Measurements from ENCODE around the gene IL4R. TPM values are rescaled to one million over a fixed set of nuclear protein-coding genes. Genes with fewer than 3 reads are reported as not detected.

The IL4R gene
- total RNA-seq, 1 donor from 2014 or later, result 34.5 TPM

DNA sequence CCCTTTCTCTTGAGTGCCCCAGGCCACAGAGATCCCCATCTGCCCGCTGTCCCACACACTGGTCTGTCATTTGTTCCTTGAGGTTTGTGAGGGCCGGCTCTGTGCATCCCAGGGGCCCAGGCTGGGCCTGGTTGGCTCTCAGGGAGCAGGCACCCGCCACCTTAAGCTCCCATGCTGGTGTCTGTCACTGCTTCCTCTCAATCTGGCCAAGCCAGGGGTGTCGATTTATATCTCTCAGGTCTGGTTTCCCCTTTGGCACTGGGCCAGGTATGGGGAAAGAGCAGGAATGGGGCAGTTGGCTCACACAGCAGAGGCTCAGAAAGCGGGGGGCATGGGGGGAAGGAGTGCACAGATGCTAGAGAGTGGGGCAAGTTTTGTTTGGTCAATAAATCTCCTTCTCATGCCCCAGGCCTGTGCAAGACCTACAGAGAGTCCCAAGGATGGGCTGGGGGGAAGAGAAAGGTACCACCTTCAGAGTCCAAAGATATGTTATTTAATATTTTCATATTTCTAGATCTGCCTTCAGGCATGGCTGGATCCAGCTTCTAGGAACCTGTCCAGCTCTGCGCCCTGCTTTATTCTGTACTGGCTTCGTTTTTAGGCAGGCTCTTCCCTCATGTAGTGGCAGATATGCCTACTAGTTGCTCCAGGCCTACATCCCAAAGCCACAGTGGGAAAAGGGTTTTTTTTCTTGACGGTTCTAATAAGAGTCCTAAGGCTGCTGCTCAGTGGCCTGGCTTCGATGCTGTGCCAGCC lies 34.3 kb downstream of the IL4R start:
- Mint-ChIP-seq H3K27me3 (ENCODE audit: unreplicated experiment) (no peaks in the 10 kb centered on the region), H3K9me3 (ENCODE audit: unreplicated experiment) (no peaks in the 10 kb centered on the region), H3K27ac (ENCODE audit: unreplicated experiment) (no peak overlapping the region), H3K4me1 (ENCODE audit: unreplicated experiment) (no peaks in the 10 kb centered on the region), H3K4me3 (ENCODE audit: unreplicated experiment) (no peak overlapping the region), H3K36me3 (ENCODE audit: unreplicated experiment) (peaks cover 43% of the 10 kb centered on the region)
- DNase-seq (ENCODE audit: extremely low spot score, unreplicated experiment), result no peak
- TF ChIP-seq, protein P1, sequence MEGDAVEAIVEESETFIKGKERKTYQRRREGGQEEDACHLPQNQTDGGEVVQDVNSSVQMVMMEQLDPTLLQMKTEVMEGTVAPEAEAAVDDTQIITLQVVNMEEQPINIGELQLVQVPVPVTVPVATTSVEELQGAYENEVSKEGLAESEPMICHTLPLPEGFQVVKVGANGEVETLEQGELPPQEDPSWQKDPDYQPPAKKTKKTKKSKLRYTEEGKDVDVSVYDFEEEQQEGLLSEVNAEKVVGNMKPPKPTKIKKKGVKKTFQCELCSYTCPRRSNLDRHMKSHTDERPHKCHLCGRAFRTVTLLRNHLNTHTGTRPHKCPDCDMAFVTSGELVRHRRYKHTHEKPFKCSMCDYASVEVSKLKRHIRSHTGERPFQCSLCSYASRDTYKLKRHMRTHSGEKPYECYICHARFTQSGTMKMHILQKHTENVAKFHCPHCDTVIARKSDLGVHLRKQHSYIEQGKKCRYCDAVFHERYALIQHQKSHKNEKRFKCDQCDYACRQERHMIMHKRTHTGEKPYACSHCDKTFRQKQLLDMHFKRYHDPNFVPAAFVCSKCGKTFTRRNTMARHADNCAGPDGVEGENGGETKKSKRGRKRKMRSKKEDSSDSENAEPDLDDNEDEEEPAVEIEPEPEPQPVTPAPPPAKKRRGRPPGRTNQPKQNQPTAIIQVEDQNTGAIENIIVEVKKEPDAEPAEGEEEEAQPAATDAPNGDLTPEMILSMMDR (IDR thresholded peaks at IDR 0.05), result no peak

DNA sequence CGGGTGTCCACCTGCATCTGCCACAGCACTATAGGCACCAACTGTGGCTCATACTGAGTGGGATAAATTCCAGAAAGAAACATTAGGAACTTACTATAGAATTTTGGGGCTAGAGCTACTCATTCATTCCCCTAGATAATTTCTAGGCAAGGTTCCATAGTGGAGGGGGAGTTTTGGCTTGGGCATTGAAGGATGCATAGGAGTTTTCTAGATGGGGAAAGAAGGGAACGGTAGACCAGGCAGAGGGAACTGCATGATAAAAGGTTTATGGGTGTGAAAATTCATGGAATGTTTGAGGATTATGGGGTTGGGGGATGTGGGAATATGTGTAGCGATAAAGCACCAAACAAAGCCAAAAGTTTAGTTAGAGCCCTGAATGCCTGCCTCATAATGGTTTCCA lies 35.5 kb downstream of the IL4R start:
- peaks cover 46% of the 10 kb centered on the region for H3K36me3 Mint-ChIP-seq (ENCODE audit: unreplicated experiment)
- DNase-seq (ENCODE audit: extremely low spot score, unreplicated experiment), result no peak
- H3K27ac Mint-ChIP-seq (ENCODE audit: unreplicated experiment), result no peak overlapping the region
- no peaks in the 10 kb centered on the region for H3K27me3 Mint-ChIP-seq (ENCODE audit: unreplicated experiment)
- H3K9me3 Mint-ChIP-seq (ENCODE audit: unreplicated experiment), result no peaks in the 10 kb centered on the region
- no peak overlapping the region for H3K4me3 Mint-ChIP-seq (ENCODE audit: unreplicated experiment)
- TF ChIP-seq, protein P1 (IDR thresholded peaks at IDR 0.05), result no peak
- no peaks in the 10 kb centered on the region for H3K4me1 Mint-ChIP-seq (ENCODE audit: unreplicated experiment)

DNA sequence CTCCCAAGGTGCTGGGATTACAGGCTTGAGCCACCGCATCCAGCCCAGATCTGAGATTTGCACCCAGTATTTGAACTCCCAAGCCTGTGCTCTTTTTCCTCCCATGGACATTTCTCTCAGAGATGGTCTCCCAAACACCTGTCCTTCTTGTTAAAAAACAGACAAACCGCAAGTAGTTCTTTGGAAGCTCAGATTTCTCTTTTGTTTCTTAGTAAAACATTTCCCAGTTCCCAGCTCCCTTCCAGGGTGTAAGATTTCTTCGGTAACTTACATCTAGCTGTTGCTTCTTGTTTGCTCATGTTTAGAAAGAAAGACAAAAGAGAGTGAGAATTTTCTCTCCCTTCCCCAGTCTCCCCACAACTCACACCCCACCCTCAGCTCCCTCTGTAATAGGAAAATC lies 36.2 kb downstream of the IL4R start:
- no peaks in the 10 kb centered on the region for H3K27me3 Mint-ChIP-seq (ENCODE audit: unreplicated experiment)
- no peaks in the 10 kb centered on the region for H3K9me3 Mint-ChIP-seq (ENCODE audit: unreplicated experiment)
- TF ChIP-seq, protein P1 (IDR thresholded peaks at IDR 0.05), result no peak
- H3K27ac Mint-ChIP-seq (ENCODE audit: unreplicated experiment), result no peak overlapping the region
- peaks cover 49% of the 10 kb centered on the region for H3K36me3 Mint-ChIP-seq (ENCODE audit: unreplicated experiment)
- H3K4me1 Mint-ChIP-seq (ENCODE audit: unreplicated experiment), result no peaks in the 10 kb centered on the region
- no peak for DNase-seq (ENCODE audit: extremely low spot score, unreplicated experiment)
- H3K4me3 Mint-ChIP-seq (ENCODE audit: unreplicated experiment), result no peak overlapping the region

DNA sequence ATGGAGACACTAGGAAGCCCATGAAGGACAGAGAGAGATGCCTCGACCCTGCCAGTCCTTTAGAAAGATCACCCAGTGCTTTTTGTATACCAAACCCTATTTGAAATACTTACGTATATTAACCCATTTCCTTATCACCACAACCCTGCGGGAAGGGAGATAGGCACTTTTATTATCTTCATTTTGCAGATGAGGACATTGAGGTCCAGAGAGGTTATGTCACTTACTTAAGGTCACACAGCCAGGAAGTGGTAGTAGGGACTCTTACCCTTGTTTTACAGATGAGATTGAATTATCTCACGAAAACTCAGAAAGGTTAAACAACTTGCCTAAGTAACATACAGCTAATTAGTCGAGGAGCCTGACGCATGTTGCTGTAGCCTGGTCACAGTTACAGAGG lies 38.2 kb downstream of the IL4R start:
- no peaks in the 10 kb centered on the region for H3K27me3 Mint-ChIP-seq (ENCODE audit: unreplicated experiment)
- peaks cover 44% of the 10 kb centered on the region for H3K36me3 Mint-ChIP-seq (ENCODE audit: unreplicated experiment)
- TF ChIP-seq, protein P1 (IDR thresholded peaks at IDR 0.05), result no peak
- no peak for DNase-seq (ENCODE audit: extremely low spot score, unreplicated experiment)
- H3K27ac Mint-ChIP-seq (ENCODE audit: unreplicated experiment), result no peak overlapping the region
- H3K4me1 Mint-ChIP-seq (ENCODE audit: unreplicated experiment), result no peaks in the 10 kb centered on the region
- H3K9me3 Mint-ChIP-seq (ENCODE audit: unreplicated experiment), result no peaks in the 10 kb centered on the region
- no peak overlapping the region for H3K4me3 Mint-ChIP-seq (ENCODE audit: unreplicated experiment)

DNA sequence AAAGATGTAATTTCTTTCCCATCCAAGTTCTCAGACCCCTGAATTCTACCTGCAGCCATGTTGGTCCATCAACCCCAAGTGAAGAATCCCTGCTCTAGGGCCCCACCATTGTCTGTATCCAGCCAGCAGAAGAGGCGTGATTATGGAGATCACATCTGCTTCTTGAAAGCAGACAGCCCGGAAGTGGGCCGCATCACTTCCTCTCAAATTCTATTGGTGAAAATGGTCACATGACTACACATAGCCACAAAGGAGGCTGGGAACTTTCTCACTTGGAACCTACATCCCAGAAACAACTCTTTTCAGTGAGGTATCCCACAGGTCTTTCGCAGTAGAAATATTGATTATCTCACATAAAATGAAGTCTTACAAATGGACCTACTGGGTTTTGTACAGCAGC lies 40.1 kb downstream of the IL4R start:
- TF ChIP-seq, protein P1 (IDR thresholded peaks at IDR 0.05), result no peak
- Mint-ChIP-seq H3K9me3 (ENCODE audit: unreplicated experiment) (no peaks in the 10 kb centered on the region), H3K36me3 (ENCODE audit: unreplicated experiment) (peaks cover 37% of the 10 kb centered on the region), H3K27me3 (ENCODE audit: unreplicated experiment) (no peaks in the 10 kb centered on the region), H3K27ac (ENCODE audit: unreplicated experiment) (no peak overlapping the region), H3K4me3 (ENCODE audit: unreplicated experiment) (no peak overlapping the region), H3K4me1 (ENCODE audit: unreplicated experiment) (no peaks in the 10 kb centered on the region)
- DNase-seq (ENCODE audit: extremely low spot score, unreplicated experiment), result no peak
